Limb (tissue), 2 donors: Measurements from ENCODE around the gene PBXIP1.

Experiments
- DNase-seq, 2 donors: peaks; one replicate each; pipeline ENCODE4 v3.0.0-alpha.2; 2016; ENCODE audit errors: extremely low spot score in 2 of 2

PBXIP1 gene

GRCh38 chr1:154957091-154957657 lies 1.3 kb upstream of the PBXIP1 start:
- DNase-seq = no peak

GRCh38 chr1:154956544-154956941 lies 644 bp upstream of the PBXIP1 start:
- peak in 1 of 2 donors; percentile 51 for DNase-seq

GRCh38 chr1:154955039-154955717 lies 721 bp downstream of the PBXIP1 start:
- peak; percentile 61 to 73 for DNase-seq

- DNase-seq = no peak
Measured at GRCh38 chr1:154954541-154954940, 1.4 kb downstream of the PBXIP1 start.

GRCh38 chr1:154953611-154954038 lies 2.3 kb downstream of the PBXIP1 start:
- DNase-seq = no peak

- no peak for DNase-seq
Measured at GRCh38 chr1:154952664-154953063, 3.2 kb downstream of the PBXIP1 start.

- DNase-seq = no peak
Measured at GRCh38 chr1:154951901-154952657, 3.8 kb downstream of the PBXIP1 start.

- DNase-seq = no peak
Measured at GRCh38 chr1:154948079-154948478, 7.8 kb downstream of the PBXIP1 start.

- no peak for DNase-seq
Measured at GRCh38 chr1:154945962-154946850, 9.7 kb downstream of the PBXIP1 start.

- no peak for DNase-seq
Measured at GRCh38 chr1:154945160-154945961, 10.5 kb downstream of the PBXIP1 start.

GRCh38 chr1:154944401-154945159 lies 11.3 kb downstream of the PBXIP1 start:
- no peak for DNase-seq

GRCh38 chr1:154943649-154944400 lies 12.1 kb downstream of the PBXIP1 start:
- peak; percentile 48 to 71 for DNase-seq

- DNase-seq = peak in 1 of 2 donors; percentile 39
Measured at GRCh38 chr1:154941333-154942013, 14.4 kb downstream of the PBXIP1 start.

GRCh38 chr1:154940651-154941194 lies 15.2 kb downstream of the PBXIP1 start:
- DNase-seq = peak in 1 of 2 donors; percentile 26

GRCh38 chr1:154940213-154940560 lies 15.7 kb downstream of the PBXIP1 start:
- peak in 1 of 2 donors; percentile 23 for DNase-seq

GRCh38 chr1:154938604-154939399 lies 17.1 kb downstream of the PBXIP1 start:
- DNase-seq = no peak

GRCh38 chr1:154937988-154938386 lies 17.9 kb downstream of the PBXIP1 start:
- DNase-seq = no peak
